Measurements from ENCODE around the gene GRIN2A. TPM values are rescaled to one million over a fixed set of nuclear protein-coding genes. Genes with fewer than 3 reads are reported as not detected.

Gene GRIN2A
- polyA plus RNA-seq, 1 donor from 2014 or later, result 0.11 TPM

DNA sequence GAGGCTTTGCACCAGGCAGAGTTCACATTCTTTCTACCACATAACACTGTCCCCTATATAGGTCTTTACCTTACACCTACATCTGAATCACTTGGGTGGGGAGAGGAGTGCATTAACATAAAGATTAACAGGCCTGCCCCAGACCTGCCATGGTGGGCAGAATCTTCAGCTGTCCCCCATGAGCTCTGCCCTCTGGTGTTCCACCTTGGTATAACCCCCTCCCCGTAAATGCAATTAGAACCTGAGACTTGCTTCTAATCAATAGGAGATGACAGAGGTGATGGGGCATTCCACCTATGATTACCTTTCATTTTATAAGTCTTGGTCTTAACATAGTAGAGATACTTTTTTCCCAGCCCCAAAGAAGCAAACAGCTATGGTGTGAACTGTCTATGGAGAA is 20.4 kb upstream of the GRIN2A start:
- Histone ChIP-seq H3K27ac (ENCODE audit: low read length) (no peak overlapping the region), H3K9me2 (ENCODE audit: insufficient read depth, low read length) (no peaks in the 10 kb centered on the region), H3K79me2 (replicated peaks; ENCODE audit: insufficient read depth, low read length) (no peaks in the 10 kb centered on the region), H2AFZ (ENCODE audit: low read depth, low read length) (no peak overlapping the region), H3K27me3 (ENCODE audit: insufficient read depth, low read depth, low read length) (no peaks in the 10 kb centered on the region), H4K20me1 (ENCODE audit: insufficient read depth) (no peaks in the 10 kb centered on the region), H3K4me3 (ENCODE audit: low read length) (no peak overlapping the region), H3F3A (ENCODE audit: insufficient read depth, low read length, poor library complexity, severe bottlenecking) (no peaks in the 10 kb centered on the region), H3K4me2 (ENCODE audit: low read length) (no peak overlapping the region), H3K9me3 (ENCODE audit: low read length) (no peaks in the 10 kb centered on the region), H3K9ac (ENCODE audit: low read length) (no peak overlapping the region), H3K36me3 (ENCODE audit: insufficient read depth, low read length) (no peaks in the 10 kb centered on the region)
- no peak for TF ChIP-seq EZH2 (IDR thresholded peaks at IDR 0.05; ENCODE audit: borderline replicate concordance, insufficient read depth, low read length, poor library complexity, severe bottlenecking)
- TF ChIP-seq, protein P1, sequence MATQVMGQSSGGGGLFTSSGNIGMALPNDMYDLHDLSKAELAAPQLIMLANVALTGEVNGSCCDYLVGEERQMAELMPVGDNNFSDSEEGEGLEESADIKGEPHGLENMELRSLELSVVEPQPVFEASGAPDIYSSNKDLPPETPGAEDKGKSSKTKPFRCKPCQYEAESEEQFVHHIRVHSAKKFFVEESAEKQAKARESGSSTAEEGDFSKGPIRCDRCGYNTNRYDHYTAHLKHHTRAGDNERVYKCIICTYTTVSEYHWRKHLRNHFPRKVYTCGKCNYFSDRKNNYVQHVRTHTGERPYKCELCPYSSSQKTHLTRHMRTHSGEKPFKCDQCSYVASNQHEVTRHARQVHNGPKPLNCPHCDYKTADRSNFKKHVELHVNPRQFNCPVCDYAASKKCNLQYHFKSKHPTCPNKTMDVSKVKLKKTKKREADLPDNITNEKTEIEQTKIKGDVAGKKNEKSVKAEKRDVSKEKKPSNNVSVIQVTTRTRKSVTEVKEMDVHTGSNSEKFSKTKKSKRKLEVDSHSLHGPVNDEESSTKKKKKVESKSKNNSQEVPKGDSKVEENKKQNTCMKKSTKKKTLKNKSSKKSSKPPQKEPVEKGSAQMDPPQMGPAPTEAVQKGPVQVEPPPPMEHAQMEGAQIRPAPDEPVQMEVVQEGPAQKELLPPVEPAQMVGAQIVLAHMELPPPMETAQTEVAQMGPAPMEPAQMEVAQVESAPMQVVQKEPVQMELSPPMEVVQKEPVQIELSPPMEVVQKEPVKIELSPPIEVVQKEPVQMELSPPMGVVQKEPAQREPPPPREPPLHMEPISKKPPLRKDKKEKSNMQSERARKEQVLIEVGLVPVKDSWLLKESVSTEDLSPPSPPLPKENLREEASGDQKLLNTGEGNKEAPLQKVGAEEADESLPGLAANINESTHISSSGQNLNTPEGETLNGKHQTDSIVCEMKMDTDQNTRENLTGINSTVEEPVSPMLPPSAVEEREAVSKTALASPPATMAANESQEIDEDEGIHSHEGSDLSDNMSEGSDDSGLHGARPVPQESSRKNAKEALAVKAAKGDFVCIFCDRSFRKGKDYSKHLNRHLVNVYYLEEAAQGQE (IDR thresholded peaks at IDR 0.05; ENCODE audit: borderline replicate concordance), result no peak
- no peak for TF ChIP-seq RAD21 (conservative IDR thresholded peaks at IDR 0.05)
- TF ChIP-seq POLR2AphosphoS5 (IDR thresholded peaks at IDR 0.05), result no peak
- no peak for TF ChIP-seq SMC3 (conservative IDR thresholded peaks at IDR 0.05; ENCODE audit: poor library complexity)
- TF ChIP-seq EP300 (conservative IDR thresholded peaks at IDR 0.05; ENCODE audit: poor library complexity, severe bottlenecking), result no peak
- no peak for TF ChIP-seq CTCF (IDR thresholded peaks at IDR 0.05; ENCODE audit: poor library complexity, severe bottlenecking)
- no peak for TF ChIP-seq MXI1 (conservative IDR thresholded peaks at IDR 0.05; ENCODE audit: poor library complexity, severe bottlenecking)
- TF ChIP-seq TAF1 (IDR thresholded peaks at IDR 0.05; ENCODE audit: low read depth), result no peak

DNA sequence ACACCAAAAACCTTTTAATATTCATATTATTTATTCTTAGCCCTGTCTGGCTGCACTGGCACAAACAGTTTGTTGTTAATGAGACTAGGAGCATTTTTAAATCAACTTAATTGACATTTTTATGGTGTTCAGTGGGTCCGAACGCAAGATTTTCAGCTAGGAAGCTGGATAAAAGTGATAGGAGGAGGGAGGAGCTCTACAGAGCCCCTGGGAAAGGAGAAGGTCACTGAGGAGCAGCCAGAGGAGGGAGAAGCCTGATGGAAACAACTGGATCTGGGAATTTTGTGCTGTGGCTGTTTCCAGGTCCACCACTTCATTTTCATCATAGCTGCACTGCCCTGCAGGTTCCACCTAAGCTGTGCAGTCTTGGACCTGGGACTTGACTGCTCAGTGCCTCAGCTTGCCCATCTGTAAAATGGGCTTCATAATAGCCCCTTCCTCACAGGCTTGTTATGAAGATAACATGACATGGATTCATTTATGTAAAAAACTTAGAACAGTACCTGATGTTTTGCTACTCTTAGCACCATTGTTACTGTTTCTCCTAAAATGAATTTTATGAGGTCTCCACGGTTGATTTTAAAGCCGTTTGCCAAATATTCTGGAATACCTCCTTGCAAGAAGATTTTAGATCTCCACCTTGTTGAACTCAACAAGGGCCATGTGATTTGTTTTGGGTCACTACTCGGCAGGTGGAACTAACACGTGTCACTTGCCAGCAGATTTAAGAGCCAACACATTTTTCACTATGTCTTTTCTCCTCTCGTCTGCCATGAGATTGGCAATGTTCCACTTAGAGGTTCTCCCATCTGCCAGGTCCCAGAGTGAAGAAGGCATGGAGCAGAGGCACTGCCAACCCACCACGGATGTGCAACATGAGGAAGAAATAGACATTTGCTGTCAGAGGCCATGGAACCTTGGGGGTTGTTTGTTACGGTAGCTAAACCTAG is 18.7 kb upstream of the GRIN2A start:
- no peaks in the 10 kb centered on the region for H3K9me3 ChIP-seq (ENCODE audit: low read length)
- no peaks in the 10 kb centered on the region for H3F3A ChIP-seq (ENCODE audit: insufficient read depth, low read length, poor library complexity, severe bottlenecking)
- H3K4me2 ChIP-seq (ENCODE audit: low read length), result no peak overlapping the region
- no peak overlapping the region for H3K27ac ChIP-seq (ENCODE audit: low read length)
- no peaks in the 10 kb centered on the region for H4K20me1 ChIP-seq (ENCODE audit: insufficient read depth)
- H3K4me3 ChIP-seq (ENCODE audit: low read length), result no peak overlapping the region
- TF ChIP-seq, protein P1 (IDR thresholded peaks at IDR 0.05; ENCODE audit: borderline replicate concordance), result no peak
- TF ChIP-seq RAD21 (conservative IDR thresholded peaks at IDR 0.05), result no peak
- no peak for TF ChIP-seq TAF1 (IDR thresholded peaks at IDR 0.05; ENCODE audit: low read depth)
- TF ChIP-seq SMC3 (conservative IDR thresholded peaks at IDR 0.05; ENCODE audit: poor library complexity), result no peak
- no peak for TF ChIP-seq POLR2AphosphoS5 (IDR thresholded peaks at IDR 0.05)
- no peak for TF ChIP-seq EZH2 (IDR thresholded peaks at IDR 0.05; ENCODE audit: borderline replicate concordance, insufficient read depth, low read length, poor library complexity, severe bottlenecking)
- TF ChIP-seq CTCF (IDR thresholded peaks at IDR 0.05; ENCODE audit: poor library complexity, severe bottlenecking), result no peak
- TF ChIP-seq EP300 (conservative IDR thresholded peaks at IDR 0.05; ENCODE audit: poor library complexity, severe bottlenecking), result no peak
- TF ChIP-seq MXI1 (conservative IDR thresholded peaks at IDR 0.05; ENCODE audit: poor library complexity, severe bottlenecking), result no peak
- no peaks in the 10 kb centered on the region for H3K9me2 ChIP-seq (ENCODE audit: insufficient read depth, low read length)
- H3K9ac ChIP-seq (ENCODE audit: low read length), result no peak overlapping the region
- no peaks in the 10 kb centered on the region for H3K27me3 ChIP-seq (ENCODE audit: insufficient read depth, low read depth, low read length)
- H3K79me2 ChIP-seq (replicated peaks; ENCODE audit: insufficient read depth, low read length), result no peaks in the 10 kb centered on the region
- H3K36me3 ChIP-seq (ENCODE audit: insufficient read depth, low read length), result no peaks in the 10 kb centered on the region
- H2AFZ ChIP-seq (ENCODE audit: low read depth, low read length), result no peak overlapping the region
